Chondrocyte (in vitro differentiated cells): ENCODE data around the gene MUC20. TPM values are rescaled to one million over a fixed set of nuclear protein-coding genes. Genes with fewer than 3 reads are reported as not detected.
"Not testable (repeated sequence)": the region's sequence is repeated elsewhere in the genome, so short reads cannot be mapped to it uniquely, and the experiment has no call there.

Experiments used
- DNase-seq: peaks from one replicate; pipeline ENCODE4 v3.0.0; 2021; ENCODE audit warnings: mixed read lengths, low spot score
- H3K27ac Mint-ChIP-seq: one replicate; pipeline ENCODE4 v1.8.0; 2021; ENCODE audit warnings: mild to moderate bottlenecking, moderate library complexity, mixed read lengths; ENCODE audit not compliant: unreplicated experiment
- H3K27me3 Mint-ChIP-seq: 2 replicates; pipeline ENCODE4 v1.8.0; 2021; ENCODE audit warnings: low read depth, mixed read lengths
- H3K36me3 Mint-ChIP-seq: 2 replicates; pipeline ENCODE4 v1.8.0; 2021; ENCODE audit warnings: low read depth, mixed read lengths
- H3K4me1 Mint-ChIP-seq: 2 replicates; pipeline ENCODE4 v1.8.0; 2021; ENCODE audit warnings: low read depth, mild to moderate bottlenecking, mixed read lengths
- H3K4me3 Mint-ChIP-seq: one replicate; pipeline ENCODE4 v1.8.0; 2021; ENCODE audit warnings: mild to moderate bottlenecking, moderate library complexity, mixed read lengths; ENCODE audit not compliant: unreplicated experiment
- H3K9me3 Mint-ChIP-seq: 2 replicates; pipeline ENCODE4 v1.8.0; 2021; ENCODE audit warnings: low read depth, mixed read lengths
- total RNA-seq: library from RNA; stranded (reverse); gene quantifications from 3 replicates; pipeline ENCODE4 v1.2.1, GENCODE V29; 2021
- TF ChIP-seq, protein P1 (sequence below): fragments of 200-600 bp; sonication (generic); IDR thresholded peaks from 2 replicates; pipeline ENCODE4 v1.5.0; 2021; ENCODE audit warnings: antibody characterized with exemption, mild to moderate bottlenecking, moderate library complexity

Gene MUC20
- total RNA-seq, 1 donor from 2014 or later, result 3.0 TPM

- peak; percentile 72 for DNase-seq
These were observed 8.8 kb upstream of the MUC20 start for GRCh38 chr3:195711813-195712534.

DNA sequence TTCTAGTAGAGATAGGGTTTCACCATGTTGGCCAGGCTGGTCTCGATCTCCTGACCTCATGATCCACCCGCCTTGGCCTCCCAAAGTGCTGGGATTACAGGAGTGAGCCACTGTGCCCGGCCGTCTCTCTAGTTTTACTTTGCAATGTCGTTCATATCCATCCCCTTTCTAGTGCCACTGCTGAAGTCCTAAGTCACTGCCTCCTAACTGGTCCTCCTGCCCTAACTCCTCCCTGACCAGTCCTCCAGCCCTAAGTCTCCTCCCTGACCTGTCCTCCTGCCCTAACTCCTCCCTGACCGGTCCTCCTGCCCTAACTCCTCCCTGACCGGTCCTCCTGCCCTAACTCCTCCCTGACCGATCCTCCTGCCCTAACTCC is 8.3 kb upstream of the MUC20 start:
- not testable (repeated sequence) for H3K9me3 Mint-ChIP-seq

More at GRCh38 chr3:195711813-195712534, 8.8 kb upstream of the MUC20 start:
- peaks cover 29% of the 10 kb centered on the region for H3K36me3 Mint-ChIP-seq
- H3K4me3 Mint-ChIP-seq, result no peak overlapping the region
- H3K9me3 Mint-ChIP-seq, result no peaks in the 10 kb centered on the region
- TF ChIP-seq, protein P1, sequence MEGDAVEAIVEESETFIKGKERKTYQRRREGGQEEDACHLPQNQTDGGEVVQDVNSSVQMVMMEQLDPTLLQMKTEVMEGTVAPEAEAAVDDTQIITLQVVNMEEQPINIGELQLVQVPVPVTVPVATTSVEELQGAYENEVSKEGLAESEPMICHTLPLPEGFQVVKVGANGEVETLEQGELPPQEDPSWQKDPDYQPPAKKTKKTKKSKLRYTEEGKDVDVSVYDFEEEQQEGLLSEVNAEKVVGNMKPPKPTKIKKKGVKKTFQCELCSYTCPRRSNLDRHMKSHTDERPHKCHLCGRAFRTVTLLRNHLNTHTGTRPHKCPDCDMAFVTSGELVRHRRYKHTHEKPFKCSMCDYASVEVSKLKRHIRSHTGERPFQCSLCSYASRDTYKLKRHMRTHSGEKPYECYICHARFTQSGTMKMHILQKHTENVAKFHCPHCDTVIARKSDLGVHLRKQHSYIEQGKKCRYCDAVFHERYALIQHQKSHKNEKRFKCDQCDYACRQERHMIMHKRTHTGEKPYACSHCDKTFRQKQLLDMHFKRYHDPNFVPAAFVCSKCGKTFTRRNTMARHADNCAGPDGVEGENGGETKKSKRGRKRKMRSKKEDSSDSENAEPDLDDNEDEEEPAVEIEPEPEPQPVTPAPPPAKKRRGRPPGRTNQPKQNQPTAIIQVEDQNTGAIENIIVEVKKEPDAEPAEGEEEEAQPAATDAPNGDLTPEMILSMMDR, result no peak
- H3K4me1 Mint-ChIP-seq, result no peaks in the 10 kb centered on the region
- no peak overlapping the region for H3K27ac Mint-ChIP-seq
- H3K27me3 Mint-ChIP-seq, result peaks cover 7% of the 10 kb centered on the region

DNA sequence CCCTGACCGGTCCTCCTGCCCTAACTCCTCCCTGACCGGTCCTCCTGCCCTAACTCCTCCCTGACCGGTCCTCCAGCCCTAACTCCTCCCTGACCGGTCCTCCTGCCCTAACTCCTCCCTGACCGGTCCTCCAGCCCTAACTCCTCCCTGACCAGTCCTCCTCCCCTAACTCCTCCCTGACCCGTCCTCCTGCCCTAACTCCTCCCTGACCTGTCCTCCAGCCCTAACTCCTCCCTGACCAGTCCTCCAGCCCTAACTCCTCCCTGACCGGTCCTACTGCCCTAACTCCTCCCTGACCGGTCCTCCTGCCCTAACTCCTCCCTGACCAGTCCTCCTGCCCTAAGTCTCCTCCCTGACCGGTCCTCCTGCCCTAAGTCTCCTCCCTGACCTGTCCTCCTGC is 7.6 kb upstream of the MUC20 start:
- not testable (repeated sequence) for H3K4me3 Mint-ChIP-seq, H3K4me1 Mint-ChIP-seq, H3K27ac Mint-ChIP-seq, H3K9me3 Mint-ChIP-seq
- Mint-ChIP-seq H3K36me3 (peaks cover 29% of the 10 kb centered on the region), H3K27me3 (peaks cover 18% of the 10 kb centered on the region)
- peak; percentile 4 for DNase-seq

More for the DNA sequence above, 8.3 kb upstream of the MUC20 start:
- H3K27ac Mint-ChIP-seq, H3K4me1 Mint-ChIP-seq, H3K4me3 Mint-ChIP-seq, DNase-seq: not testable (repeated sequence)
- H3K27me3 Mint-ChIP-seq, result peaks cover 12% of the 10 kb centered on the region
- peaks cover 29% of the 10 kb centered on the region for H3K36me3 Mint-ChIP-seq

DNA sequence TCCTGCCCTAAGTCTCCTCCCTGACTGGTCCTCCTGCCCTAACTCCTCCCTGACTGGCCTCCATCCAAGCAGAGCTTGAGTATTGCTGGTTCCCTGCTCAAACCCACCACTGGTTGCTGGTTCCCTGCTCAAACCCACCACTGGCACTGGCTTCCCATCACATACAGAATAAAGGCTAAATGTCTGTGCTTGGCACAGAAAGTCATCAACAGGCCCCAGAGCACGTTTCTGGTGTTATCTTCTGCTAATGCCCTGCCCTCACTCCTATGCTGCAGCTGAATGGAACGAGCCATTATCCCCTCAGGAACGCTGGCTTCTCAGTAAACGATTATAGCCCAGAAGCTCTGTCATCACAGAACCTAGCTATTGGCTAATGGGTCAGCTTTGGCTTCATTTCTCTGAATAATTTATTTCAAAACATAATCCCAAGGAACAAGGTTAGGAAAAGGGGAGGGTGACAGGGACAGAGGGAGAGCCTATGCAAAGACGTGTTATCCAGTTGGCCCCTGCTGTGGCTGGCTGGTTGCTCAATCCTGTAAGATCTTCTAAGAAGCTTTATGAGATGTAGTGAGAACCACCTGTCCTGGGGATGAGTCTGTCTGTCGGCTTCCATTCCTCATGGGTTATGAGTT is 6.3 kb upstream of the MUC20 start:
- H3K27ac Mint-ChIP-seq, result no peak overlapping the region
- peaks cover 25% of the 10 kb centered on the region for H3K27me3 Mint-ChIP-seq
- DNase-seq, result peak; percentile 82
- no peaks in the 10 kb centered on the region for H3K9me3 Mint-ChIP-seq
- no peak overlapping the region for H3K4me3 Mint-ChIP-seq
- H3K4me1 Mint-ChIP-seq, result no peaks in the 10 kb centered on the region
- H3K36me3 Mint-ChIP-seq, result peaks cover 29% of the 10 kb centered on the region
- TF ChIP-seq, protein P1, result no peak

GRCh38 chr3:195715134-195715533 is 5.6 kb upstream of the MUC20 start:
- DNase-seq, result no peak
- Mint-ChIP-seq H3K27me3 (peaks cover 25% of the 10 kb centered on the region), H3K4me3 (no peak overlapping the region), H3K9me3 (no peaks in the 10 kb centered on the region), H3K36me3 (peaks cover 23% of the 10 kb centered on the region), H3K27ac (no peak overlapping the region), H3K4me1 (no peaks in the 10 kb centered on the region)
- TF ChIP-seq, protein P1, result no peak

- DNase-seq, result peak; percentile 39
- TF ChIP-seq, protein P1, result no peak
These were observed 5.1 kb upstream of the MUC20 start for GRCh38 chr3:195715583-195716266.

More at GRCh38 chr3:195715583-195716266, 5.1 kb upstream of the MUC20 start:
- peaks cover 20% of the 10 kb centered on the region for H3K36me3 Mint-ChIP-seq
- H3K4me1 Mint-ChIP-seq, result no peaks in the 10 kb centered on the region
- H3K27me3 Mint-ChIP-seq, result peaks cover 25% of the 10 kb centered on the region
- no peak overlapping the region for H3K4me3 Mint-ChIP-seq
- H3K9me3 Mint-ChIP-seq, result no peaks in the 10 kb centered on the region
- no peak overlapping the region for H3K27ac Mint-ChIP-seq
